Retinal pigment epithelial cell (primary cell): ENCODE results near the gene STX3.

ENCODE experiments used
- DNase-seq: peaks from one replicate; pipeline ENCODE4 v3.0.0-alpha.2; 2010; ENCODE audit warnings: low read depth
- H3K4me3 ChIP-seq: 2 replicates; pipeline ENCODE4 v1.5.1; 2011; ENCODE audit warnings: mild to moderate bottlenecking, low read length, control low read depth, moderate library complexity
- TF ChIP-seq, protein P1 (sequence below): conservative IDR thresholded peaks from 2 replicates; pipeline ENCODE4 v1.5.1; 2011; ENCODE audit warnings: low read depth, low read length, control low read depth, inconsistent platforms

The STX3 gene

DNA sequence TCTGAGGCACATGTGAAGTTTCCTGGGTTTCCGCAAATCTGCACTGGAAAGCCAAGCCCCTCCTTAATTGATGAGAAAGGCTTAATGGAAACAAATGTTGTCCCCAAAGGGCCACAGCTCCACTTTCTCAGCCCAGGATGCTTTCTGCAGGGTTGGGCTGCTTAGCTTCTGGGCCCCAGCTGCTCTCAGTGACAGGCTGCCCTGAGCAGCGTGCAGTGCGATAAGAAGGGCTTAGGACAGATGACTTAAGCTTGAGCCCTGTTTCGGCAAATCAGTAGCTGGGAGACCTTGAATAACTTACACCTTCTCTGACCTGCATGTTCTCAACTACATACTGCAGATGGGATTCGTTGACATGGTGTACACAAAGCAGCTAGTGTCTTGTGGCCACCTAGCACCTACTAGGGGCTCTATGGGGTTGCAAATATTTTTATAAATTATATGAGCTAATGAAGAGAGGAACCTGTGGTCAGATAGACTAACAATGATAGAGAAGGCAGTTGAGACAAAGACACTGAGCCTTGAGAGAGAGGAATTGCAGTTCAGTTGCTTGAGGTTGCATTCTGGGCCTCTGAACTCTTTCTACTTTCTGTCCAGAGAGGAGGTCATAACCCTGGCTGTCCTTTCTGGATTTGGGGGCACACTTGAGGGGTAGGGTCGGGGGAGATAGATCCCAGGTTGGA is 11.5 kb downstream of the STX3 start:
- H3K4me3 ChIP-seq: no peak overlapping the region
- TF ChIP-seq, protein P1, sequence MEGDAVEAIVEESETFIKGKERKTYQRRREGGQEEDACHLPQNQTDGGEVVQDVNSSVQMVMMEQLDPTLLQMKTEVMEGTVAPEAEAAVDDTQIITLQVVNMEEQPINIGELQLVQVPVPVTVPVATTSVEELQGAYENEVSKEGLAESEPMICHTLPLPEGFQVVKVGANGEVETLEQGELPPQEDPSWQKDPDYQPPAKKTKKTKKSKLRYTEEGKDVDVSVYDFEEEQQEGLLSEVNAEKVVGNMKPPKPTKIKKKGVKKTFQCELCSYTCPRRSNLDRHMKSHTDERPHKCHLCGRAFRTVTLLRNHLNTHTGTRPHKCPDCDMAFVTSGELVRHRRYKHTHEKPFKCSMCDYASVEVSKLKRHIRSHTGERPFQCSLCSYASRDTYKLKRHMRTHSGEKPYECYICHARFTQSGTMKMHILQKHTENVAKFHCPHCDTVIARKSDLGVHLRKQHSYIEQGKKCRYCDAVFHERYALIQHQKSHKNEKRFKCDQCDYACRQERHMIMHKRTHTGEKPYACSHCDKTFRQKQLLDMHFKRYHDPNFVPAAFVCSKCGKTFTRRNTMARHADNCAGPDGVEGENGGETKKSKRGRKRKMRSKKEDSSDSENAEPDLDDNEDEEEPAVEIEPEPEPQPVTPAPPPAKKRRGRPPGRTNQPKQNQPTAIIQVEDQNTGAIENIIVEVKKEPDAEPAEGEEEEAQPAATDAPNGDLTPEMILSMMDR: no peak
- DNase-seq: no peak

DNA sequence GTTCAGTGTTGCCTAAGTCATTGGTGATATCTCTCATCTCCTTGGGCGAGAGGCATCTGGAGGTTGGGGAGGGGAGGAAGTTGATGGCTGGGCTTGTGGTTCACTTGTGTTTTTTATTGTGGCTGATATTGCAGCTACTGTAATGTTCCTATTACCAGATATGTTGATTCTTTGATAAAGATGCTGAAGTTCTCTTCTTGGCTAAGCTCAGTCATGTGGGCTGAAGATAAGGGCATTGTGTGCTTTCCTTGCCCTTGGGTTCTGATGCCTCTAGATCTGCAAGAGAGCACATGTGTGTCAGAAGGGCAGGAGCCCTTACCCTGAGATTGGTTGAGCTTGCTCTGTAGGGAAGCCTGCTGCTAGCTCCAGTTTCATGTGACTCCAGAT is 12.0 kb downstream of the STX3 start:
- DNase-seq: no peak
- no peak overlapping the region for H3K4me3 ChIP-seq
- TF ChIP-seq, protein P1: no peak

DNA sequence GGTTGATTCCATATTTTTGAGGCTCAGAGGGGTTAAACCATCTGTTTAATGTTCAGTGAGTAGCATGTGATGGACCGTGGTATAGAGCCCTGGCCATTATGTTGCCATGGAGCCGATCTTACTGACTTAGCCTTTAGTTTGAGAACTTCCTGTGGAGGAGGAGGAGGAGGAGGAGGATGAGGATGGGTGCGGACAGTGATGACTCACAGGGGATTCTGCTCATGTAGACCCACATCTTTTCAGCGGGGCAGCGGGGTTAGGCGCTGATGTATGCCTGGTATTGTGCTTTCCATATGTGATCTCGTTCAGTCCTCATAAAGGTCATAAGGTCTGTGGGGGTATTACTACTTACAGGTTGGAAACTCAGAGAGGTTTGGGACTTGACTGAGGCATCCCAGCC is 13.9 kb downstream of the STX3 start:
- no peak for DNase-seq
- TF ChIP-seq, protein P1: no peak

DNA sequence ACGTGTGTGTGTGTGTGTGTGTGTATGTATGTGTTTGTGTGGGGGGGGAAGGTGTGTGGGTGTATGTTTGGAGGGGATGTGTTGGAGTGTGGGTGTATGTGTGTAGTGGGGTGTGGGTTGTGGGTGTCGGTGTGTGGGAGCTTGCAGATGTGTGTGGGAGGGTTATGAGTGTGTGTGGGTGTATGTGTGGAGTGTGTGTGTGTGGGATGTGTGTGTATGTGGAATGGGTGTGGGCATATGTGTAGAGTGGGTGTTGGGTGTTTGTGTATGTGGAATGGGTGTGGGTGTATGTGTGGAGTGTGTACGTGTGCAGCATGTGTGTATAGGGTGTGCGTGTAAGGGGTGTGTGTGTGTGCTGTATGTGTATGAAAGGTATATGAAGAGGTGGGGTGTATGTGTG is 14.7 kb downstream of the STX3 start:
- DNase-seq: no peak
- TF ChIP-seq, protein P1: no peak
- H3K4me3 ChIP-seq: no peak overlapping the region

More for the DNA sequence above, 13.9 kb downstream of the STX3 start:
- H3K4me3 ChIP-seq: no peak overlapping the region

DNA sequence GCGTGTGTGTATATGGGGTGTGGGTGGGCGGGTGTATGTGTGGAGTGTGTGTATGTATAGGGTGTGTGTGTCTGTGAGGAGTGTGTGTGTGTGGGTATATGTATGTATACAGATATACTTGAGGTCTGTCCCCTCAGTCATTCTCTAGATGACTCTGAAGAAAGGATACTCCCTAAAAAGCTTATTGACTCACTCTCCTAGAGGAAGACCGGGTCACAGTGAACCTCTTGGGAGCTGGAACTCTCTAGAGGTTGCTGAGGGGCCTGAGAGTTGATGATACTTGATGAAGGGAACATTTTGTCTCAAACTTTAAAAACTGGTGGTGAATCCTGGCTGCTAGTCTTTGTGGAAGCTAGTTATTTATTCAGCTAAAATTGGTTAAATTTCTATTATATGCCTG is 15.1 kb downstream of the STX3 start:
- TF ChIP-seq, protein P1: no peak
- no peak for DNase-seq
- H3K4me3 ChIP-seq: no peak overlapping the region

DNA sequence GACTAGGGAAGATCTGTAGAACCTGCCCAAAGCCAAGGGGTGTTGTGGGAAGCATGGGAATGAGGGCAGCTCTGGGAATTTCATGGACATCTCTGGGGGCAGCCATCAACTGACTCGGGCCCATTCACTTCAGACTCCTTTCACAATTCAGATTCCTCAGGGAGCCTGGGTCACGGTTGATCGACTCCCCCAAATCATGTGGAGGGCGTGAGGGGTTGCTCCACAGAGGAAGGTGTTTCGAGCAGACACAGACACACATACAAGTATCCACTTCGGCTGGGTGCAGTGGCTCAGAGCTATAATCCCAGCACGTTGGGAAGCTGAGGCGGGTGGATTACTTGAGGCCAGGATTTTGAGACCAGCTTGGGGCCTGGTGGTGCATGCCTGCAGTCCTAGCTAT is 15.7 kb downstream of the STX3 start:
- no peak overlapping the region for H3K4me3 ChIP-seq
- TF ChIP-seq, protein P1: no peak
- no peak for DNase-seq

DNA sequence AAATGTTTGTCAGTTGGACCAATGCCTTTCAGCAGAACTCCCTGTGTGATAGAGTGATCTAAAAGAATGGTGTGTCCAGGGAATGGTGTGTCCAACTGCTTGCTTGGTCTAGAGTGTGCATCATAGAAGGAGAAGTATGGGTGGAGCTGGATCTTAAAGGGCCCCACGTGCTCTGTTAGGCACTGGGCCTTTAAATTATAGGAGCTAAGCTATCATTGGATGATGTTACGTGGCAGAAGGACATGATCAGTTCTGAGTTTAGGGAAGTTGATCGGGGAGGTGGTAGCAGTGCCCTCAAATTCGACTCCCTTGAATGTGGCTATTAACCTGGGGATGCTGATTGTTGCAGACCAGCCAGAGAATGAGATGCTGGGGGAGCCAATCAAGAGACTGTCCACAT is 16.4 kb downstream of the STX3 start:
- no peak for DNase-seq
- no peak overlapping the region for H3K4me3 ChIP-seq
- TF ChIP-seq, protein P1: no peak
